Thyroid gland (tissue), 4 donors: ENCODE results near the gene TPBGL.

Experiments
- POLR2A ChIP-seq, 2 donors: fragments of 450-650 bp; IDR thresholded peaks; one replicate each; pipeline ENCODE4 v1.6.1; 2017; ENCODE audit warnings: antibody characterized with exemption in 2 of 2, mild to moderate bottlenecking in 2 of 2, moderate library complexity in 1 of 2
- TF ChIP-seq, protein P1 (sequence below), 6 experiments: fragments of 200-600 bp in 3 of 6; fragments of 450-650 bp in 3 of 6; sonication (generic) in 3 of 6; IDR thresholded peaks; one replicate each; pipeline ENCODE4 v1.5.1; 2016 to 2019; ENCODE audit warnings: antibody characterized with exemption in 6 of 6, mild to moderate bottlenecking in 2 of 6, inconsistent platforms in 1 of 6, moderate library complexity in 1 of 6

DNA sequence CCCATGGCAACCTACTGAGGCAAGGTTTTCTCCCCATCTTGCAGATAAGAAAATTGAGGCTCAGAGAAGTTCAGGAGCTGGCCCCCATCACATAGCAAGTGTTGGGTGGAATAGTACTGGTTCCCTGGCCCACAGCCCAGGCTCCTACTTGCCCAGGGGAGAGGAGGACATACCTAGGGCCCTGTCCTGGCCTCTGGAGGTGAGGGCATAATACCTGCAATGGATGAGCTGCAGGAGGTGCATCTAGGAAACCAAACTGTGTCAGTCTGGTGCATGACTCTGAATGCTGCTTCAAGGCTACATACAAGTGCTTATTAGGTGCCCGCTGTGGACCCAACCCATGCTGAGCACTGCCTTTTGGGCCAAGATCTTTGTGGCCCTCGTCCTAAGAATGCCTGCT, 40.0 kb upstream of the TPBGL start:
- no peak for TF ChIP-seq POLR2A (IDR thresholded peaks at IDR 0.05)
- TF ChIP-seq, protein P1, sequence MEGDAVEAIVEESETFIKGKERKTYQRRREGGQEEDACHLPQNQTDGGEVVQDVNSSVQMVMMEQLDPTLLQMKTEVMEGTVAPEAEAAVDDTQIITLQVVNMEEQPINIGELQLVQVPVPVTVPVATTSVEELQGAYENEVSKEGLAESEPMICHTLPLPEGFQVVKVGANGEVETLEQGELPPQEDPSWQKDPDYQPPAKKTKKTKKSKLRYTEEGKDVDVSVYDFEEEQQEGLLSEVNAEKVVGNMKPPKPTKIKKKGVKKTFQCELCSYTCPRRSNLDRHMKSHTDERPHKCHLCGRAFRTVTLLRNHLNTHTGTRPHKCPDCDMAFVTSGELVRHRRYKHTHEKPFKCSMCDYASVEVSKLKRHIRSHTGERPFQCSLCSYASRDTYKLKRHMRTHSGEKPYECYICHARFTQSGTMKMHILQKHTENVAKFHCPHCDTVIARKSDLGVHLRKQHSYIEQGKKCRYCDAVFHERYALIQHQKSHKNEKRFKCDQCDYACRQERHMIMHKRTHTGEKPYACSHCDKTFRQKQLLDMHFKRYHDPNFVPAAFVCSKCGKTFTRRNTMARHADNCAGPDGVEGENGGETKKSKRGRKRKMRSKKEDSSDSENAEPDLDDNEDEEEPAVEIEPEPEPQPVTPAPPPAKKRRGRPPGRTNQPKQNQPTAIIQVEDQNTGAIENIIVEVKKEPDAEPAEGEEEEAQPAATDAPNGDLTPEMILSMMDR (IDR thresholded peaks at IDR 0.05): no peak
